Stimulated activated CD8-positive, alpha-beta memory T cell treated with anti-CD3 and anti-CD28 coated beads, Interleukin-12 subunit alpha, Interleukin-12 subunit beta, amount 100 ng/mL, for 24 hours (primary cell): Measurements from ENCODE around the gene PANK4.

Experiments used
- DNase-seq: peaks from one replicate; pipeline ENCODE4 v3.0.0-alpha.2; 2020; ENCODE audit errors: extremely low read depth

The PANK4 gene

GRCh38 chr1:2476061-2476999 is 50.1 kb downstream of the PANK4 start, which contains the start of gene PLCH2:
Gene PLCH2, plus strand, starts transcription at chr1:2476289. Its CDS starts 300 bp downstream, at chr1:2476589.
- no peak for DNase-seq

DNA sequence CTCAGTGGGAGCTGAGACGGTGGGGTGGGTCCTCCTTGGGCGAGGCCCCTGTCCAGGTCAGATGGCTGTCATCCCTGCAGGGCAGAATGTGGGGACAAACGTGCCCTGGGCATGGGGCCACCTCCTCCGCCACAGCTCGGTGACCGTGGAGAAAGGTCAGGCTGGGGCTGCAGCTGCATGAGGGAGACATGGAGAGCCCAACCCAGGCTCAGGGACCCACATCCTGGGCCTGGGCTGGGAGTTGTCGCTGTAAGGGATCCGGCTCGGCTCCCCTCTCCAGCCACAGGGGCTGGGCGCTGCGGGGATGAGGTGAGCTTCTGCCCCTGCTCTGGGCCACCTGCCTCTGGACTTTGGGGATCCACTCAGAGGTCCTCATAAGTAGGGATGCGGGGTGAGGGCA is 50.8 kb downstream of the PANK4 start:
- no peak for DNase-seq

DNA sequence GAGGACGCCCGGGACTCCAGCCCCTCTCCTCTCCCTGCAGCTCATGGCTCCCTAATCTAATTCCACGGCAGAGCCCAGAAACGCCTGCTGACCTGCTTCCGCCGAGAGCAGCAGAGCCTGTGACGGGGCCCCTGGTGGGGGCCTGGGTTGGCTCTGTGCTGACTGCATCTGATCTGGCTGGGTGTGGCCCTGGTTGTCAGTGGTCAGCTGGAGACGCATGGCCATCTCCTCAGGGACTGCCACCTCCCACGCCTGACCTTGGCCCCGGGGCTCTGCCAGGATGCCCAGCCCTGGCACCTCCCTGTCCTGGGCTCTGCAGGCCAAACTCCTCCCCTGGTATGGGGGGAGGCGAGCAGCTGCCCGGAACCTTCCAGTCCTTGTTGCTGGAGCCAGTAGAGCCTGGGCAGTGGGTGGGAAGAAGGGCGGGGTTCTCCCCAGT is 51.4 kb downstream of the PANK4 start:
- DNase-seq, result no peak

- no peak for DNase-seq
These were observed 52.1 kb downstream of the PANK4 start for GRCh38 chr1:2474104-2474844.

GRCh38 chr1:2473198-2473597 is 53.2 kb downstream of the PANK4 start:
- no peak for DNase-seq

GRCh38 chr1:2472561-2473177 is 53.7 kb downstream of the PANK4 start:
- DNase-seq, result no peak

GRCh38 chr1:2472109-2472508 is 54.3 kb downstream of the PANK4 start:
- DNase-seq, result no peak

DNA sequence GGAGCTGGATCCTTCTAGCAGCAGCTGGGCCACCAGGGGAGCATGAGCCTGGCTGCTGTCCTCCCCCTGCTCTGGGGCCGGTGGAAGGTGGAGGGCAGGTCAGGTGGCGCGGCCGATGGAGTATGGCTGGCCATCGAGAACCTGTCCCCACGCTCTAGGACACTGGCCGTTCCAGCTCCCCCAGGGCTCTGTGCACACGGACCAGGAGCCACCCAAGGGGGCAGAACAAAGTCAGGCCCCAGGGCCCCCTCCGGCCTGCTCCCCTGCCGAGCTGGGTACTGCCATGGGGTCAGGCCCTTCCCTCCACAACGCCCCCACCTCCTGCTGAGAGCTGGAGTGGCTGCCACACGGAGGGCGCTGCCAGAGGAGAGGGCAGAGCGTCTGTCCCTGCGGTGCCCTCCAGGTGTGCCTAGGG is 54.8 kb downstream of the PANK4 start:
- no peak for DNase-seq

DNA sequence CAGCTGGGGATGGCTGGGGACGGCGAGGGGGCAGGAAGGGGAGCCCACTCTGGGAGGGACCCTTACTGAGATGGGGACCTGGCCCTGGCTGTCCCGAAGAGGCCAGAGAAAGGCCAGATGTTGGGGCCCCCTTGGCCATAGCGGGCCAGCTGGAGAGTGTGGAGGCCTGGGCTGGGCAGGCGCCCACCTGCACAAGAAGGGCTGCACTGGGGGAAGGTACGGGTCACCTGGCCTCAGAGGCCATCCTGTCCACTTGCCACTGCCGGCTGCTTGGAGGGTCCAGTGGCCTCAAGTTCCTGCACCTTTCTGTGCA is 55.3 kb downstream of the PANK4 start:
- DNase-seq, result no peak

- no peak for DNase-seq
These were observed 55.9 kb downstream of the PANK4 start for GRCh38 chr1:2470290-2471158.

DNA sequence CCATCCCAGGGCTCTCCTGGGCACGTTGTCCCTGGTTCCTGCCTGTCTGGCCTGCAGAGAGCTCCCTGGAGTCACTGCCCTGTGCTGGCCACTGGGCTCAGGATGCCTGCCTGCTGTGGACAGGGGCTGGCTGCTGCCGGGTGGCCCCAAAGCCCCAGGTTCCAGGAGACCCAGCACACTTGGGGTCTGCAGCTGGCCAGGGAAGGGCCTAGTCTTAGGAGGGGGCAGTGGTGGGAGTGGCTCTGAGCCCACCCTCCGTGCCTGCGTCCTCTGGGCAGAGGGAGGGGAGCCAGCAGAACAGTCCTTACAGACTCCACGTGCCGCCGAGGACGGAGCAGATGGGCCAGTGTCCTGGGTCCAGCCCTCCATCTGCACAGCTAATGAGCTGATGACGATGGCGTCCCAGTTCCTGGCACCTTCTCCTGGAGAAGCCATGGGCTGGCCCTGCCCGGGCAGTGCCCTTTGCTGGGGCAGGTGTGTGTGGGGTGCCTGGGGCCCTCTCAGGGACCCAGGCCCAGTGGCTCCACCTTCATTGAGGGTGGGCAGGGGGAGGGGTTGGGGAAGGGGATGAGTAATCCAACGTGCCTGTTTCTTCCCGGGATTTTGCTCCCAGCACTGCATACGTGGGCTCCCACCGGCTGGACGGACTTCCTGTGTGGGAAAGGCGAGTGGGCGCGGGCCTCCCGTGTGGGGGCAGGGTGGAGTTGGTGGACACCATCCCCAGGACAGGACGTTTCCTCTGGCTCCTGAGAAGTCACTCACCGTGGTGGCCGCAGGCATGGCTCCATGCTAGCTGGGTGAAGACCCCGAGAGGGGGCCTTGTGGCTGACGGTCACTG is 57.1 kb downstream of the PANK4 start:
- no peak for DNase-seq

- no peak for DNase-seq
These were observed 57.9 kb downstream of the PANK4 start for GRCh38 chr1:2468540-2468939.

GRCh38 chr1:2468041-2468472 is 58.3 kb downstream of the PANK4 start:
- no peak for DNase-seq

- no peak for DNase-seq
These were observed 59.3 kb downstream of the PANK4 start for GRCh38 chr1:2466958-2467554.

GRCh38 chr1:2466270-2466665 is 60.1 kb downstream of the PANK4 start:
- DNase-seq, result no peak

- no peak for DNase-seq
These were observed 60.8 kb downstream of the PANK4 start for GRCh38 chr1:2465371-2466269.

DNA sequence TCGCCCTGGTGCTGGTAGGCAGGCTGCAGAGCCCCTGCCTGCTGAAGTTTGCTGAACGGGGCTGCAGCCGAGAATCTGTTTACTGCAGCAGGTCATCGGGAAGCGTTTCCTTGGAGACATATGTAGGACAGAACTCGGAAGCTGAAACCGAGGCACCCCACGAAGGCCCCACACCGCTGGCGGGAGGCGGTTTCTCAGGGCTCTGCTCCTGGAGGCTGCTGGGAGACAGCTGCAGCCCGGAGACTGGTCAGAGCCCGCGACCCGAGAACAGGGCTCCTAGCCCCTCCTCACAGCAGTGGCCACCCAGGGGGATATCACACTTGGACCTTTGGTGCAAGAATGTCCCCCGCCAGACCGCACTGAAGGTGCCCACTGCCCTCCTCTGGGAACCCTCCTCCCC is 63.0 kb downstream of the PANK4 start:
- DNase-seq, result no peak

DNA sequence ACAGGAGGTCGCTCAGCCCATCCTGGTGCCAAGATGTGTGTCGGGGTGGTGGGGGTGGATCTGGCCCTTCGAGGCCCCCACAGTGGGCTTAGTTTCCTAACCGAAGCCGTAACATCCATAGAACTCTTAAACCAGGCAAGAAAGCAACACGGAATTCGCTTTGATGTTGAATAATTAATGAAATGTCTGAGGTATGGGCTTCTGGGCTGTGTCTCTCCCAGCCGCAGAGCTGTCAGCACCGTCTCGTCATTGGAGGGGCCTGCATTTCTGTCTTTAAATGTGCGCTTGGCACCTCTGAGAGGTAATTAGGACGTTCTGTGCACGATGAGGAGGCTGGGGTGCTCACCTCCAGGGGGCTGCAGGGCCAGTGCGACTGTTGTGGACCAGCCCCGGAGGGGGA is 63.6 kb downstream of the PANK4 start:
- no peak for DNase-seq
